Central memory CD8-positive, alpha-beta T cell (primary cell): Measurements from ENCODE around the gene PRAMEF17.
"Not testable (repeated sequence)": the region's sequence is repeated elsewhere in the genome, so short reads cannot be mapped to it uniquely, and the experiment has no call there.

Experiments used
- ATAC-seq: fragments of 150-1000 bp; cut with Tn5 transposase; replicated peaks from 2 replicates; pipeline ENCODE4 v1.10.0; 2022; ENCODE audit warnings: mild to moderate bottlenecking, moderate FRiP score, moderate number of reproducible peaks; ENCODE audit not compliant: poor library complexity, severe bottlenecking; ENCODE audit errors: extremely low read depth
- DNase-seq, 2 donors: peaks; one replicate each; pipeline ENCODE4 v3.0.0; 2021; ENCODE audit warnings: low spot score in 2 of 2
- H3K27ac Mint-ChIP-seq: one replicate; pipeline ENCODE4 v1.8.0; 2022; ENCODE audit warnings: low read depth, mild to moderate bottlenecking, moderate library complexity, mixed read lengths
- H3K27me3 Mint-ChIP-seq: one replicate; pipeline ENCODE4 v1.8.0; 2022; ENCODE audit warnings: mixed read lengths
- H3K36me3 Mint-ChIP-seq: one replicate; pipeline ENCODE4 v1.8.0; 2022; ENCODE audit warnings: mild to moderate bottlenecking, moderate library complexity, mixed read lengths; ENCODE audit not compliant: insufficient read depth
- H3K4me1 Mint-ChIP-seq: one replicate; pipeline ENCODE4 v1.8.0; 2022; ENCODE audit warnings: mixed read lengths
- H3K4me3 Mint-ChIP-seq: one replicate; pipeline ENCODE4 v1.8.0; 2022; ENCODE audit warnings: mild to moderate bottlenecking, moderate library complexity, mixed read lengths
- H3K9me3 Mint-ChIP-seq: one replicate; pipeline ENCODE4 v1.8.0; 2022; ENCODE audit warnings: mixed read lengths

PRAMEF17 gene

DNA sequence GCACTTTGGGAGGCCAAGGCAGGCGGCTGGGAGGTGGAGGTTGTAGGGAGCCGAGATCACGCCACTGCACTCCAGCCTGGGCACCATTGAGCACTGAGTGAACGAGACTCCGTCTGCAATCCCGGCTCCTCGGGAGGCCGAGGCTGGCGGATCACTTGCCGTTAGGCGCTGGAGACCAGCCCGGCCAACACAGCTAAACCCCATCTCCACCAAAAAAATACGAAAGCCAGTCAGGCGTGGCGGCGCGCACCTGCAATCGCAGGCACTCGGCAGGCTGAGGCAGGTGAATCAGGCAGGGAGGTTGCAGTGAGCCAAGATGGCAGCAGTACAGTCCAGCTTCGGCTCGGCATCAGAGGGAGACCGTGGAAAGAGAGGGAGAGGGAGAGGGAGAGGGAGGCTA is 5.9 kb downstream of the PRAMEF17 start:
- not testable (repeated sequence) for H3K36me3 Mint-ChIP-seq, H3K4me1 Mint-ChIP-seq, ATAC-seq, H3K27me3 Mint-ChIP-seq, H3K27ac Mint-ChIP-seq, DNase-seq, H3K4me3 Mint-ChIP-seq, H3K9me3 Mint-ChIP-seq

DNA sequence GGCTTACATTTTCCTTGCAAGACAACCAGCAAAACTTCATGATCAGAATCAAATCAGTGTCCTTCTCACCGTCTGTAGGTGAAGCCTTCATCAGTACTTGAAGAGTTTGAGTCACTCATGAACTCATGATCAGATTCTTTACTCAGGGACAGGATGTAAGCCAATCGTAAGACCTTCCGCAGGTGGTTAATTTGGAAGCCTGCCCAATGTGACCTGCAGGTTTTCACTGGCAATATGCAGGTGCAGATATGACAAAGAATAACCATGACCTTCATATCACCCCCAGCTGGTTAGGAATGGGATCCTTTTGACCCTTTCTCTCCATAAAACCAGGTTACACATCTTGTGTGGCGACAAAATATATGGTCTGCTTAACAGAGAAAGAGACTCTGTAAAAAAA is 18.4 kb downstream of the PRAMEF17 start:
- H3K36me3 Mint-ChIP-seq: no peaks in the 10 kb centered on the region
- no peak for DNase-seq
- H3K27me3 Mint-ChIP-seq: peaks cover 16% of the 10 kb centered on the region
- no peak overlapping the region for H3K27ac Mint-ChIP-seq
- no peaks in the 10 kb centered on the region for H3K4me1 Mint-ChIP-seq
- no peaks in the 10 kb centered on the region for H3K9me3 Mint-ChIP-seq
- ATAC-seq: no peak
- no peak overlapping the region for H3K4me3 Mint-ChIP-seq

DNA sequence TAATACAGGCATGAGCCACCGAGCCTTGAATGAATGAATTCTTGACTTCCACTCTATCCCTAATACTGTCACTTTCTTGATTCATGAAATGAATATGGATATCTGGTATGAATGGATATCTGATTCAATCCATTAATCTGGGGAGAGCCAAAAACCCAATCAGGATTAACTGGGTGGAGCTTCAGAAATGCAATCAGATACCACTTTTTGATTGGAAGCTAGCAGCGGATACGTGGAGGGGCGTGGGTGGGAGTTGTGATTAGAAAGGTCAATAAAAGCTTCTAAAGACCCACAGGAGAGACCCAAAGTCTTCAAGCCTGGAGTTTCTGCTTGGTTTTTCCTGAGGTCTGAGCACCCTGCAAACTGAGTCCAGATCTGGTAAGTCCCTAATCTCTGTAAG is 20.7 kb downstream of the PRAMEF17 start, which contains the start of gene PRAMEF20:
PRAMEF20 (plus strand) TSS at position 301 of the 400 bp plus-strand sequence. CDS start 5,905 bp downstream, outside the sequence.
- H3K27ac Mint-ChIP-seq, H3K36me3 Mint-ChIP-seq, H3K4me1 Mint-ChIP-seq, DNase-seq, H3K9me3 Mint-ChIP-seq, H3K4me3 Mint-ChIP-seq, ATAC-seq: not testable (repeated sequence)
- H3K27me3 Mint-ChIP-seq: peaks cover 12% of the 10 kb centered on the region

DNA sequence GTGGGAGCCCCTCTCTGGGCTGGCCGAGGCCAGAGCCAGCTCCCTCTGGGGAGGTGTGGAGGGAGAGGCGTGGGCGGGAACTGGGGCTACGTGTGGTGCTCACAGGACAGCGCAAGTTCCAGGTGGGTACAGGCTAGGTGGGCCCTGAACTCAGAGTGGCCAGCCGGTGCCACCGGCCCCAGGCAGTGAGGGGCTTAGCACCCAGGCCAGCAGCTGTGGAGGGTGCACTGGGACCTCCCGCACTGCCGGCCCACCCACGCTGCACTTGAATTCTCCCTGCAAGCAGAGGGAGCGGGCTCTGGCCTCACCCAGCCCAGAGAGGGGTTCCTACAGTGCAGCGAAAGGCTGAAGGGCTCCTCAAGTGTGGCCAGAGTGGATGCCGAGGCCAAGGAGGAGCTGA is 41.1 kb downstream of the PRAMEF17 start:
- Mint-ChIP-seq H3K4me3 (no peak overlapping the region), H3K27ac (no peak overlapping the region), H3K4me1 (no peaks in the 10 kb centered on the region), H3K36me3 (no peaks in the 10 kb centered on the region), H3K27me3 (peaks cover 6% of the 10 kb centered on the region), H3K9me3 (no peaks in the 10 kb centered on the region)
- DNase-seq (no peak), ATAC-seq (no peak)

DNA sequence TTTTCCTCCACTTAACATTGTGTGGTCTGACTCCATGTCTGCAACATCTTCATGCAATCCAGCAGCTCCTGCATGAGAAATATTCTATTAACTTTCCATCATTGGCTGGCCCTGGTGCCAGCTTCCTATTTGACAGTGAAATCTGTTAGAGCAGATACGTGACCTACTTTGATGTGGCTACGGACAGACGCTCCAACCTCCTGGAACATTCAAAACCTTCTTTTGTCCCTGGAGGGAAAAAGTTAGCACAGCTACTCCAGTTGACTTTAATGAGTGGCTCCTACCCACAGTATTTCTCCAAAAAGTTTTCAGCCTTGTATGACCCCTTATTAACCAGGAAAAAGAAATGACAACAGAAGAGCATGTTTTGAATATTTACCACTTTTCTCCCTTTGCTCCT is 42.8 kb downstream of the PRAMEF17 start:
- Mint-ChIP-seq H3K4me1 (no peaks in the 10 kb centered on the region), H3K27me3 (peaks cover 19% of the 10 kb centered on the region), H3K36me3 (no peaks in the 10 kb centered on the region), H3K4me3 (no peak overlapping the region), H3K9me3 (no peaks in the 10 kb centered on the region), H3K27ac (no peak overlapping the region)
- DNase-seq (no peak), ATAC-seq (no peak)

DNA sequence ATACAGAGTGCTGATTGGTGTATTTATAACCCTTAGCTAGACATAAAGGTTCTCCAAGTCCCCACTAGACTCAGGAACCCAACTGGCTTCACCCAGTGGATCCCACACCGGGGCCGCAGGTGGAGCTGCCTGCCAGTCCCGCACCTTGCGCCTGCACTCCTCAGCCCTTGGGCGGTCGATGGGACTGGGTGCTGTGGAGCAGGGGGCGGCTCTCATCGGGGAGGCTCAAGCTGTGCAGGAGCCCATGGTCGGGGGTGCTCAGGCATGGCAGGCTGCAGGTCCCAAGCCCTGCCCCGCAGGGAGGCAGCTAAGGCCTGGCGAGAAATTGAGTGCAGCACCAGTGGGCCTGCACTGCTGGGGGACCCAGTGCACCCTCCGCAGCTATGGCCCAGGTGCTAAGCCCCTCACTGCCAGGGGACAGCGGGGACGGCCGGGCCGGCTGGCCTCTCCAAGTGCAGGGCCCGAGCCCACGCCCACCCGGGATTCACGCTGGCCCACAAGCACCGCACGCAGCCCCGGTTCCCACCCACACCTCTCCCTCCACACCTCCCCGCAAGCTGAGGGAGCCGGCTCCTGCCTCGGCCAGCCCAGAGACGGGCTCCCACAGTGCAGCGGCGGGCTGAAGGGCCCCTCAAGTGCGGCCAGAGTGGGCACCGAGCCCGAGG is 44.4 kb downstream of the PRAMEF17 start:
- DNase-seq, H3K4me1 Mint-ChIP-seq: not testable (repeated sequence)

DNA sequence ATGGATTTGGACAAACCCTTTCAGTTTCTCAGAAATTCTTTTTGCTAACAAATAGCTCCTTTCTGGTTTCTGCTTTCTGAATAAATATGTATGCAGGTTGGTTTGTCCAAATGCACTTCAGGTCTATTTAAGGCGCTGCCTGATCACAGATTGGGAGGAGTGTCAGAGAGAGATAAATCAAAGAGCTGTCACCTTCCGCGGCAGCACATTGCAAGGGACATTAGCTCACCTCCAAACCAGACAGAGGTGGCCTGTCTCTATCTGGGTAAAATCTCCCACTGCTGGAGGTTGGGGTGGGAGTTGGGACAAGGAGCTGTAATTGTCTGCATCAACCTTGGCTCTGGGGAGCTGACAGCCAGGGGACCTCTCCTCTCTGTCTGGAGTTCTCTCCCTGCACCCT is 46.0 kb downstream of the PRAMEF17 start:
- peaks cover 19% of the 10 kb centered on the region for H3K27me3 Mint-ChIP-seq
- H3K4me3 Mint-ChIP-seq: no peak overlapping the region
- ATAC-seq (no peak), DNase-seq (no peak)
- H3K4me1 Mint-ChIP-seq: no peaks in the 10 kb centered on the region
- H3K27ac Mint-ChIP-seq: no peak overlapping the region
- H3K9me3 Mint-ChIP-seq: no peaks in the 10 kb centered on the region
- no peaks in the 10 kb centered on the region for H3K36me3 Mint-ChIP-seq

More for the DNA sequence above, 44.4 kb downstream of the PRAMEF17 start:
- peaks cover 19% of the 10 kb centered on the region for H3K27me3 Mint-ChIP-seq
- not testable (repeated sequence) for H3K4me3 Mint-ChIP-seq, H3K27ac Mint-ChIP-seq, H3K9me3 Mint-ChIP-seq, H3K36me3 Mint-ChIP-seq, ATAC-seq

DNA sequence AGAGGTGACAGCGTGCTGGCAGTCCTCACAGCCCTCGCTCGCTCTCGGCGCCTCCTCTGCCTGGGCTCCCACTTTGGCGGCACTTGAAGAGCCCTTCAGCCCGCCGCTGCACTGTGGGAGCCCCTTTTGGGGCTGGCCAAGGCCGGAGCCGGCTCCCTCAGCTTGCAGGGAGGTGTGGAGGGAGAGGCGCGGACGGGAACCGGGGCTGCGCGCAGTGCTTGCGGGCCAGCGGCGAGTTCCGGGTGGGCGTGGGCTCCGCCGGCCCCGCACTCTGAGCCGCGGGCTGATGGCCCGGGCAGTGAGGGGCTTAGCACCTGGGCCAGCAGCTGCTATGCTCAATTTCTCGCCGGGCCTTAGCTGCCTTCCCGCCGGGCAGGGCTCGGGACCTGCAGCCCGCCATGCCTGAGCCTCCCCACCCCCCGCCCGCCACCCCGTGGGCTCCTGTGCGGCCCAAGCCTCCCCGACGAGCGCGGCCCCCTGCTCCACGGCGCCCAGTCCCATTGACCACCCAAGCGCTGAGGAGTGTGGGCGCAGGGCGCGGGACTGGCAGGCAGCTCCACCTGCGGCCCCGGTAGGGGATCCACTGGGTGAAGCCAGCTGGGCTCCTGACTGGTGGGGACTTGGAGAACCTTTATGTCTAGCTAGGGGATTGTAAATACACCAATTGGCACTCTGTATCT is 49.8 kb downstream of the PRAMEF17 start:
- not testable (repeated sequence) for DNase-seq, H3K9me3 Mint-ChIP-seq, H3K36me3 Mint-ChIP-seq, H3K4me3 Mint-ChIP-seq, ATAC-seq, H3K4me1 Mint-ChIP-seq, H3K27ac Mint-ChIP-seq
- peaks cover 19% of the 10 kb centered on the region for H3K27me3 Mint-ChIP-seq
